Breast epithelium (tissue), 3 donors: ENCODE results near the gene TYSND1.

ENCODE experiments used
- POLR2A ChIP-seq: fragments of 450-650 bp; IDR thresholded peaks from one replicate; pipeline ENCODE4 v1.6.1; 2016; ENCODE audit warnings: antibody characterized with exemption, mild to moderate bottlenecking, moderate library complexity
- TF ChIP-seq, protein P1 (sequence below), 3 donors: fragments of 450-650 bp; IDR thresholded peaks; one replicate each; pipeline ENCODE4 v1.5.1; 2016 to 2017; ENCODE audit warnings: antibody characterized with exemption in 3 of 3, mild to moderate bottlenecking in 3 of 3, moderate library complexity in 3 of 3

DNA sequence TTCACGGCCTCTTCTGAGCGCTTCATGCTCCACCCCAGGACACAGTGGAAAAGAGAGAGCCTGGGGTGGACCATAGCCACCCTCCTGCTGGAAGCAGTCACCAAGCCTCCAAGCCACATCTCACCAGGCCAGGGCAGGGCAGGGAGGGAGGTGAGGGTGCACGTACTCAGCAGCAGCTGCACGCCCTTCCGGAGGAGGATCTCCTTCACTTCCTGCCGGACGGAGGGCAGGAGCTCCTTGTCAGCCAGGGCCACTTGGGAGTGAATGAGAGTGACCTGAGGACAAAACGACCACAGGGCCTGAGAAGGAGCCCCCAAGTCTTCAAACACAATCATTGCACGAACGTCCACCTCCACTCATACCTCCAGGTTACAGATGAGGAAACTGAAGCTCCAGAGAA, 28.9 kb downstream of the TYSND1 start:
- TF ChIP-seq, protein P1, sequence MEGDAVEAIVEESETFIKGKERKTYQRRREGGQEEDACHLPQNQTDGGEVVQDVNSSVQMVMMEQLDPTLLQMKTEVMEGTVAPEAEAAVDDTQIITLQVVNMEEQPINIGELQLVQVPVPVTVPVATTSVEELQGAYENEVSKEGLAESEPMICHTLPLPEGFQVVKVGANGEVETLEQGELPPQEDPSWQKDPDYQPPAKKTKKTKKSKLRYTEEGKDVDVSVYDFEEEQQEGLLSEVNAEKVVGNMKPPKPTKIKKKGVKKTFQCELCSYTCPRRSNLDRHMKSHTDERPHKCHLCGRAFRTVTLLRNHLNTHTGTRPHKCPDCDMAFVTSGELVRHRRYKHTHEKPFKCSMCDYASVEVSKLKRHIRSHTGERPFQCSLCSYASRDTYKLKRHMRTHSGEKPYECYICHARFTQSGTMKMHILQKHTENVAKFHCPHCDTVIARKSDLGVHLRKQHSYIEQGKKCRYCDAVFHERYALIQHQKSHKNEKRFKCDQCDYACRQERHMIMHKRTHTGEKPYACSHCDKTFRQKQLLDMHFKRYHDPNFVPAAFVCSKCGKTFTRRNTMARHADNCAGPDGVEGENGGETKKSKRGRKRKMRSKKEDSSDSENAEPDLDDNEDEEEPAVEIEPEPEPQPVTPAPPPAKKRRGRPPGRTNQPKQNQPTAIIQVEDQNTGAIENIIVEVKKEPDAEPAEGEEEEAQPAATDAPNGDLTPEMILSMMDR (IDR thresholded peaks at IDR 0.05), result no peak
- no peak for TF ChIP-seq POLR2A
